DMS53 treated with DMSO at 0.1 percent for 48 hours (cell line): ENCODE data around the gene LLCFC1.
"Not testable (repeated sequence)": the region's sequence is repeated elsewhere in the genome, so short reads cannot be mapped to it uniquely, and the experiment has no call there.

Experiments
- DNase-seq: peaks from one replicate; lab custom pipeline; 2025; ENCODE audit not compliant: unreplicated experiment; lab: John Stamatoyannopoulos, UW

The LLCFC1 gene

GRCh38 chr7:142941541-142941940, 2.3 kb downstream of the LLCFC1 start:
- DNase-seq: no peak

GRCh38 chr7:142942746-142943145, 3.5 kb downstream of the LLCFC1 start:
- DNase-seq: no peak

DNA sequence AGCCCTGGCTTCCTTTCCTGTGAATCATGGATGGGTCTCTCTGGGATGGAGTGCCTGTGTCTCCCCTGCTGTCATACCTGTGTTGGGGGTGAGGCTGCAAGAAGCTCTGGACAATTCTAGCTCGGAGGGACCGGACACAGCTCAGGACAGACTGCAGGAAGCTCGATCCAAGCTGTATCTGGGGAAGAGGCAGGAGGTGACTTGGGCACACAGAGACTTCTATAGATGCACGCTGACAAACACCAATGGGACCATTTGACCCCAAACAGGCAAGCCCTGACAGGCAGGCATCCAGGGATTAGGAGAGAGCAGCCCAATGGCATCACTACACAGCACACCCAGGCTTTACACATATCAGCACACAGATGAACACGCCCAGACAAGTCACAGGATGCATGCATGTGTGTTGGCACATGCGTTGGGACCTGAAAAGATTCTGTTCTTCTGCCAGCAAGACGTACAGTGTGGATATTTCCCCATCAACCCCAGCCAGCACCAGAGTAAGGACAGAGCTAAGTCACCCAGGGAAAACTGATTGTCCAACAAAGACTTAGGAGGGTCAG, 4.5 kb downstream of the LLCFC1 start:
- no peak for DNase-seq

- no peak for DNase-seq
Measured at GRCh38 chr7:142945001-142945400, 5.7 kb downstream of the LLCFC1 start.

GRCh38 chr7:142948603-142949002, 9.3 kb downstream of the LLCFC1 start:
- no peak for DNase-seq

- DNase-seq: no peak
Measured at GRCh38 chr7:142950235-142950634, 11.0 kb downstream of the LLCFC1 start.

DNA sequence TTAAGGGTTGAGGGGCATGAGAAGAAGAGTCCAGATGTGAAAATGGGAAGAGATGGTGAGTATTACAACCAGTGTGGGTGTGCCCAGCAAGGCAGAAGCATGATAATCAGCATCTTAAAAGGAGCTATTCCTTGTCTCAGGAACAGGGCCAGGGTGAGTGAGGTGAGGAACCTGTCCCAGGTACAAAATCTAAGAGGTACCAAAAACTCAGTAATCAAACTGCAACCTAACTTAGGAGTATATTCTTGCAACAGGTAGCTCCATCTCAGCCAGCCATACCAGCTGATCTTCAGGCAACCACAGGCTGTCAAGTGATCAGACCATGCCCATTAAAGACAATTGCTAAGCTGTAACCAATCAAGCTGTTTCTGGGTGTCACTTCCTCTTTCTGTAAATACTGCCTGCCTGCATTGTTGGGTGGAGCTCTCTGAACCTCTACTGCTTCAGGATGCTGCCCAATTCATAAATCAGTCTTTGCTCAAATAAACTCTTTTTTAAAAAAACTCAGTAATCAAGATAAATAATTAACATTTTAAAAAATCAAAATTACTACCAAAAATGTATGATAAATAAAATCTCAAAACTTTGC, 15.5 kb downstream of the LLCFC1 start:
- no peak for DNase-seq

DNA sequence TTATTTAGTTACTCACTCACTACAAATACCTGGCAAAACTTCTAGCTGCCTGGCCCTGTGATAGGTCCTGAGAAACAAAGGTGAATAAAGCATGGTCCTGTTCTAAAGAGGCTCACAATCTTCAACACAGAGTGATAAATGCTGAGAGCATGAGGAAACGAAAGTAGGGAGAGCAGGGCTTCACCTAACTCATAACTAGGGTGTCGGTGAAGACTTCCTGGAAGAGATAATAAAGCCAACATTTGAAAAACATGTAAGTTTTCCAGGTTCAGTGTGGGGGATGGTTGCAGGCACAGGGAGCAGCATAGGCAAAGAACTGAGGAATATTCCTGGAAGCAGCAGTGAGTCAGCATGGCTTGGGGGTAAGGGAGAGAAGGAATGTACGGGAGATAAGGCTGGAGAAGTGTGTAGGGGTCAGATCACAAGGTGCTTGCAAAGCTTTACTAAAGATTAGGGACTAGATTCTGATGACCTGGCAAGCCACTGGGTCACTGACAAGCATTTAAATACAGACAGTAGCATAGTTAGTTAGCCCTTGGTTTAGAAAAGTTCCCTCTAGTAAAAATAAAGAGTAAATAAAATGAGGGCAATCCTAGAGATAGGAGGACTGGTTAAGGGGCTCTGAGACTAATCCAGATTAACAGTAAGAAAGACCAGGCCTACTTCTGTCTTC, 17.8 kb downstream of the LLCFC1 start:
- DNase-seq: no peak

DNA sequence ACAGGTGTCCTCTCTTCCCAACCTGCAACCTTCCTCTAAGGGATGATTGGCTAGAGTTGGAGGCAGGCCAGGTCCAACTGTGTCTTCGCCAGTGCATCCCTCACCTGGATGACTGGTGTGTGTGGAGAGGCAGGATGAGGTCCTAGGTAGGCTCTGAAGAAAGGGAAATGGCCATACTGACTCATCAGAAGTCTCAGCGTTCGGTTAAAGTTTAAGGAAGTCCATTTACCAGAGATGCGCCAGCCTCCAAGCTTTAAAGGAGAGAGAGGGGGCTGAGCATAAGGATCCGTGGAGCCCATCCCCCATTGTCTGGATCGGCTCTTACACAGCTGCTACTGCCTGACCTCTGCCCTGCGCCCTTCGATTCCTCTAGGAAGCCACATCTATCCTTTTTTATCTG, 18.4 kb downstream of the LLCFC1 start:
- DNase-seq: no peak

- DNase-seq: no peak
Measured at GRCh38 chr7:142959202-142959601, 19.9 kb downstream of the LLCFC1 start.

DNA sequence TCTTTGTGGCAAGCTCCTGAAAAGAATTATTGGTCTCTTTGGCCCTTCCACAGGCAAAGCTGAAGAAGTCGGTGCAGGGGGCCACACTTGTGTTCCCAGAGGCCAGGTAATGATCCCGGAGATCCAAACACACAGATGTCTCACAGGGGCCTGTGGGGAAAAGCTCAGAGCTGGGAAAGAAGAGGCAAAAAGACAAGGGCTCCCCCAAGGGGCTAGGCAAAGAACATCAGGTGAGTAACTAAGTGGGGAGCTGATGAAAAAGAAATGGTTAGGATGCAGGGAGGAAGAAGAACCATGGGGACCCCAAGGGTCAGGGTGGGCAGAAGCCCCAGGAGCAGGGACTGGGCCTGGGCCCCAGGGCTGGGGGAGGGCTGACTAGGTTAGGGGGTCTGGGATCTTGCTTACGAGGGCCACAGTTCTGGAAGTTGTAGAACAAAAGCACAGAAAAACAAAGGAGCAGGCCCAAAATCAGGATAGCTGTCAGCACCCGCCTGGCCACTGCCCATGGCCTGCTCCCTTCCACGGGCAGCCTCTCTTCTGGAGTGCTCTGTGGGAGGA, 21.8 kb downstream of the LLCFC1 start:
- DNase-seq: no peak

DNA sequence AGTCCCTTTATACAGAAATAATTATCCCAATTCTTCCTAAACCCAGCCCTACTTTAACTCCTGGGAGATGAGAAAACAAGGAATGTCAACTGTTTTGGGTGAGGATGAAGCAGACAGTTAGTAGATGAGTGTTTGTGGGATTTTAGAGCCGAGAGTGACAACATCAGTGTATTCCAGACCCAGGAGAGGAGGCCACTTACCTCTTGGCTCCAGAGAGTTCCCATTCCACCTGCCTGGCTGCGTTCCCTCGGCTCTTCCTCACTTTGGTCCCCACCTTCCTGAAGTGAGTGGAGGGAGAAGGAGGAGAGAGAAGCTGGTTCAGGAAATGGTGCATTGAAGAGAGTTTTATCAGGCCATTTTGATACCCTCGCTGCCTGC, 22.3 kb downstream of the LLCFC1 start:
- no peak for DNase-seq

DNA sequence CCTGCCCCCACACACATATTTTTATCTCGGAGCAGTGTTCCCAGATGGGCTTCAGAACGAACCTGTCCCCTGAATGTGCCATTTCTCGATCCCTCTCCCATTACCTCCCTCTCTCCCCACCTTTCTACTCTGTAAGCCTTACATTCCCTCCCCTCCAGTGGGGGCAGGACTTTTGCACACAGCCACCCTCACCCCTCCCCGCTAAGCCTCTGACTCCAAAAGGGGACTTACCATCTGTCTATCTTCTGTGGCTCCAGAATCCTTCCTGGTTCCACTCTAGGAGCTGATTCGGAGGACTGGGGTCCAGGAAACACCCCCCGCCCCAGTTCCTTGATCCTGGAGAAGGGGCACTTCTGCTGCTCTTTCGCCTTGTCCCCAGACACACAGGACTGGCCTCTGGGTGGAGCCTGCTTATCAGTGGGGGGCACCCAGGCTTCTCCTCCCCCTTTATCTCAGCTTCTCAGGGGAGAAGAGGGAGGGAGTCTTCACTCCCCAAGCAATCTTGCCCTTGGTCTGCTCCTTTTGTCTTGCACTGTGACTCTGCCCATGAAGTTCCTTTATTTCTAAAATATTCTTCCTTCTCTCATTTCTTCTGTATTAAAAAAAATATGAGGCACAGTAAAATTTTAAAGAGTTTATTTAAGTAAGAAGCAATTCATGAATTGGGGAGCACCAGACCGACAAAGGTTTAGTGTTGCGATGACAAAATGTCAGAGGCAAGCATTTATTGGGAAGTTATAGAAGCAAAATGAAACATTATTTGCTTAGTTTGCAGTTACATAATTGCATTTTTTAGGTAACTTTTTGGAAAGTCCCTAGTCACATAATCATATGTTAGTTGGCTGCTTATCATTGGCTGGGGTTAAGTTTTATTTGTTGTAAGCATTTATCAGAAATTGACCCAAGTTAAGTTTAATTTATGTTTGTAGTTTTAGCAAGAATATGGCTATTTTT, 23.0 kb downstream of the LLCFC1 start, which contains the start of gene KEL:
Gene KEL, minus strand, starts transcription at position 391 of the 954 bp plus-strand sequence. Its CDS starts 157 bp downstream, at position 234.
- no peak for DNase-seq

DNA sequence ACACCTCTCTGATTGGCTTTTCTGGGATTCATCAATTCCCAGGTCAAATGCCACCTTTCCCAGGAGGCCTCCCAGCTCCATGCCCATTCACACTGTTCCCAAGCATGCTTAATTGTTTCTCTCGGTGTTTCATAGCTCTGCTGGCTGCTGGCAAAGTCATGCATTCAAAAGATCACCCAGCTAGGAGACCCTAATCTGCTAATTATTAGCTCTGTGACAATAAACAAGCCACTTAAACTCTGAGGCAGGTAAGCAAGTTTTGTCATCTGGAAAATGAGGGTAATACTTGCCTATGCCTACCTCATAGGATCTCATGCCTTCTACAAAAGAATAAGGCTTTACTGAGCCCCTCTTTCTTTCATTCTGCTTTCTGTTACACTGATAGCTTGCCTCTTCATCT, 23.7 kb downstream of the LLCFC1 start:
- no peak for DNase-seq

GRCh38 chr7:142963993-142964392, 24.7 kb downstream of the LLCFC1 start:
- no peak for DNase-seq

DNA sequence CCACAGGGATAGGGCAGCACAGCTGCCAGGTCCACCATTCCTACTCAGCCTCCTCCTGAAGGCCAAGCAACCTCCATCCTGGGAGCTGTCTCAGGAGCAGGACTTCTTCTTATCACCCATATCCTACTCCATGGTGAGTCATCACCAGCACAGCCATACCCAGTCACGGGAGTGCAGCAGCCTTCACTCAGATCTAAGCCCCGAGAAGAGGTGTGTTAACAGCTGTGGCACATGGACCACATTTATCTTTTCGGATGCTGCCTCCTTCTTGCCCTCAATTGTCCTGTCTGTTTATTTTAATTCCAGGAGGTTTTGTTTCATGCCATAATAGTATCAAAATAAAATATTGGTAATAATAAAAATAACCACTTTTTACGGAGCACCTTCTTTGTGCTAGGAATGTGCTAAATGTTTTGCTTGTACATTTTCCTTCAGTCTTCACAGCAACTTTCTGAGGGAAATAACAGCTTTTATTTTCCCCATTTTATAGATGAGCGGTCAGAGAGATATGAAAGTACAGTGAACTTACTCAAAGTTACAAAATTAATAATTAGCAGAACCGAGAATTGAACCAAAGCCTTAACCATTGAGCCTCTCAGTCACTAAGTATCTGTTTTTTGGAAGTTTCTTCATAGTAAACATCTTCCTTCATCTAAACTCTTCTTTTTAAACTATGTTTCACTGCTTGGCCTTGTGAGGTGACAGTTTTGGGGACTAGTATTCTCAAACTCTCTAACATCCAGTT, 25.4 kb downstream of the LLCFC1 start:
- no peak for DNase-seq

DNA sequence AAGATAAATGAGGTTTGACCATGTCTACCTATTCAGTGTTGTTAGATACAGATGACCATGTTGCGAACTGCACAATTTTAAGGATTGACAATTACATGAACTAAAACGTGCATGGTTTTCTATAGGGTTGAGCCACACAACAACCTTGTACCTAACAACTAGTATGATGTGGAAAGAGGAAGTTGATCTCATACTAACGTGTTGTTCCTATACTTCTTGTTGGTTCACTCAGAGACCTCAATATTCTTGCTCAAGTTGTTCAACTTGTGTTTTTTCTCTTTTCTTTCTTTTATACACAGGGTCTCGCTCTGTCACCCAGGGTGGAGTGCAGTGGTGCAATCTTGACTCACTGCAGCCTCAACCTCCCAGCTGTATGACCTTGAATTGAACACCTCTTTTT, 28.9 kb downstream of the LLCFC1 start:
- DNase-seq: no peak

DNA sequence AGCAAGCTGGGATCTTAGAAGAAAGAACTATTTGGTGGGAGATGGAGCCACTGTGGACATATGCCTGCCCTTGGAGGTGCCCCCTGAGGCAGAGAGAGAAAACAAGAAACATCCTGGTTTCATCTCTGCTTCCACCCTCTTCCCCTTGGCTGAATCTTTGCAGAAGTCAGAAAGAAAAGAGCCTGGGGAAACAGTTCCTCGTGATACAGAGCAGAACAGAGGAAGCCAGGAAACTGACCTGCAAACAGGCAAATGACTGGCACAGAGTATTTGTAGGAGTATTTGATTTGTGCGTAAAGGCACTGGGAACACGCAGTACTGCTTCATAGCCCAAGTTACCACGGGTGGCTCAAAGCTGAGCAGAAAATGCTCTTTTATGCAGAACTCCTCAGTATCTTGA, 29.9 kb downstream of the LLCFC1 start:
- DNase-seq: no peak

GRCh38 chr7:142974626-142975025, 35.3 kb downstream of the LLCFC1 start:
- DNase-seq: no peak

DNA sequence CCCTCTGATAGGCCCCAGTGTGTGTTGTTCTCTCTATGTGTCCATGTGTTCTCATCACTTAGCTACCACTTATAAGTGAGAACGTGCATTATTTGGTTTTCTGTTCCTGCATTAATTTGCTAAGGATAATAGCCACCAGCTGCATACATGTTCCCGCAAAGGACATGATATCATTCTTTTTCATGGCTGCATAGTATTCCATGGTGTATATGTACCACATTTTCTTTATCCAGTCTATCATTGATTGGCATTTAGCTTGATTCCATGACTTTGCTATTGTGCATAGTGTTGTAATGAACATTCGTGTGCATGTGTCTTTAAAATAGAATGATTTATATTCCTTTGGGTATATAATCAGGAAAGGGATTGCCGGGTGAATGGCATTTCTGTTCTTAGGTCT, 39.1 kb downstream of the LLCFC1 start:
- not testable (repeated sequence) for DNase-seq

GRCh38 chr7:142983825-142984224, 44.5 kb downstream of the LLCFC1 start:
- DNase-seq: no peak
